Left ventricle myocardium superior (tissue), 1 donor: ENCODE measurements around the gene NEDD4L. TPM values are rescaled to one million over a fixed set of nuclear protein-coding genes. Genes with fewer than 3 reads are reported as not detected.
A peak's percentile ranks its signal among the peaks of the same experiment; 100 is the strongest.

ENCODE experiments used
- ATAC-seq: fragments of 200-7000 bp; cut with Tn5 transposase; one replicate; pipeline ENCODE4 v1.9.1; 2020; ENCODE audit warnings: mild to moderate bottlenecking, moderate library complexity
- DNase-seq: peaks from one replicate; pipeline ENCODE4 v3.0.0-alpha.2; 2020
- intact Hi-C: fragments of 100-400 bp; cut with micrococcal nuclease; formaldehyde crosslinking; loops from one replicate; pipeline ENCODE4 v1.11.0; 2022
- total RNA-seq: library from RNA; stranded (reverse); fragmentation: NEBNext Ultra II Directional; extraction: Animal tissue kit (Norgen Biotek cat#: 25700); gene quantifications from one replicate; pipeline ENCODE4 v1.2.1, GENCODE V29; 2021
- donor health status: DM: no; HTN: yes; CAD: no; lungs with severe emphysema.

The NEDD4L gene
- total RNA-seq, 1 donor from 2014 or later: 67.4 TPM

GRCh38 chr18:58077329-58077728 is 33.3 kb downstream of the NEDD4L start:
- no peak for DNase-seq
- intact Hi-C loops: no loop called here
- no peak for ATAC-seq

DNA sequence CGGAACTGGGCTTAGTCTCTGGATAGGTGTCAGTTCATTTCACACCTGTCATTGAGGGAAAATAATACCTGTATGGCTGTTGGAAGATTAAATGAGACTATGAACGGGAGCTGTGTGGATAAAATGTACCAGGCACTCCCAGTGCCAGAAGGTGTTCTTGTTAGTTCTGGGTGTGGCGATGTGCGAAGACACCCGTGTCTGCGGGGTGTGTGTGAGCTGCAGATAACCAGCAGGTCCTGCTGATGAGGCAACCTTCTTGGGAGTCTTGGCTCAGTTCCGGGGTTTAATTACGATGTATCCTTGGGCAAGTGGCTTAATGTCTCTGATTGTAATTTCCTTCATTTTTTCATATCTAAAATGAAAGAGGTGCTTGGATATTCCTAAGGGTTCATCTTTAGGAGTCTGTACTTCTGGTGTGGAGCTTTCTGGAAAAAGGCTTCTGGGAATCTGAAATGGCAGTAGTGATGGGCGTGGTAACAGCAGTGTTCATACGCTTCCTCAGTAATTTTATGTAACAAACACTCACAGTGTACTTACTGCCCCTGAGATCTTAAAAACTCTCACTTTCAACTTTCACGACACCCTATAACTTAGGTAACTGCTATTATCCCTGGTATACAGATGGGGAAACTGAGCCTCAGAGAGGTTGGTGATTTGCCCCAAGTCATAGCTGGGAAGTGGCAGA is 35.0 kb downstream of the NEDD4L start:
- ATAC-seq (no peak), DNase-seq (no peak)
- intact Hi-C loops: no loop called here

- intact Hi-C loops: no loop called here
- no peak for DNase-seq
- ATAC-seq: no peak
These were observed 36.4 kb downstream of the NEDD4L start for GRCh38 chr18:58080451-58080850.

GRCh38 chr18:58087928-58088690 is 44.1 kb downstream of the NEDD4L start:
- ATAC-seq (no peak), DNase-seq (no peak)
- intact Hi-C loops: no loop called here

DNA sequence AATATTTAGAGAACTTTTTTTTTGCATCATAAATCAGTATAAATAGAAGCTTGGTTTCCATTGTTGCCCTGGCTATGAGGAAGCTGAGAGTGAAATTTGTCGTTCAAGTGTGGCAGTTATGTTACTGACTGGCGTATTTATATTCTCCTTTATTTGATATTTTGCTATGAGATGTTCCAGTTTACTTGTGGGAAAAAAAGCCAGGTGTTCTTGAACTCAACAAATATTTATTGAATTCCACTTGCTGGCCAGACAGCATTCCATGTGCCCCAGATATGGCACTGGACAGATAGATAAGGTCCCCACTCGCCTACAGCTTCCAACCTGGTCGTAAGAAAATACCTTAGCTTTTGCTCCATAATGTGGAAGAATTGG is 44.7 kb downstream of the NEDD4L start:
- ATAC-seq (no peak), DNase-seq (no peak)
- intact Hi-C loops: no loop called here

GRCh38 chr18:58091099-58091611 is 47.1 kb downstream of the NEDD4L start:
- intact Hi-C loops: no loop called here
- no peak for DNase-seq
- no peak for ATAC-seq

DNA sequence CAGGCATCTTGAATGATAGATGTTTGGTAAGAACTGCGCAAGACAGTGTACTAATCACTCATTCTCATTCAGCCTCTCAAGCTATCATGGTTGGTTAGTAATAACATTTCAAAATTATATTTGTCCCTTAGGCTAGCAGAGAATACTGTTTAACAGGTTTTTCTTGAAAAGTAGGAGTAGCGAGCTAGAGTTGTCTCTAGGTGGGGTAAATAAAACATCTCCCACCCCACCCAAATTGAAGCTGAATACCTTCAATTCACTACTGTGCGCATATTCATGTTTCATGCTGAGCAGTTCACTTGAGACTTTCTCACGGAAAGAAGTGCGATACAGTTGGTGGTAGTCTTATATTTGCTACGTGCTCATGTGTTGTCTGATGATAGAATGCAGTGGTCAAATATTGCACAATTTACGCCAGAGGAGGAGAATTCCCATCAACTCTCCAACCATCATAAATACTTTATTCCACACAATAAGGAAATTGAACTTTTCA is 49.3 kb downstream of the NEDD4L start:
- no peak for DNase-seq
- intact Hi-C loops: no loop called here
- ATAC-seq: no peak

- ATAC-seq: no peak
- no peak for DNase-seq
- intact Hi-C loops: no loop called here
These were observed 51.2 kb downstream of the NEDD4L start for GRCh38 chr18:58095222-58095621.

DNA sequence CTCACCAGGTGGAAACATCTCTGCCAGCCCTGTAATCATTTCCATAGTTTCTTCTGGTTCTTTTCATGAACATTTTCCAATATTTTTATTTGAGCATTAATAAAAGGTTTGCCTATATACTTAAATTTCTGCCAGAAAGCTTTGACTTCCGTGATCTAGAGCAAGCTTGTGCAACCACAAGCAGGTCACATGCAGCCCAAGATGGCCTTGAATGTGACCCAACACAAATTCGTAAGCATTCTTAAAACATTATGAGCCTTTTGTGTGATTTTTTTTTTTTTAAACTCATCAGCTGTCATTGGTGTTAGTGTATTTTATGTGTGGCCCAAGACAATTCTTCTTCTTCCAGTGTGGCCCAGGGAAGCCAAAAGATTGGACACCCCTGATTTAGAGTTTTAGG is 51.6 kb downstream of the NEDD4L start:
- no peak for DNase-seq
- no peak for ATAC-seq
- intact Hi-C loops: no loop called here

- intact Hi-C loops: no loop called here
- no peak for ATAC-seq
These were observed 52.6 kb downstream of the NEDD4L start for GRCh38 chr18:58096658-58097057.

GRCh38 chr18:58097121-58097906 is 53.3 kb downstream of the NEDD4L start:
- ATAC-seq (peak; percentile 72), DNase-seq (no peak)
- intact Hi-C loops: no loop called here

More at GRCh38 chr18:58096658-58097057, 52.6 kb downstream of the NEDD4L start:
- no peak for DNase-seq

- DNase-seq (no peak), ATAC-seq (no peak)
- intact Hi-C loops: no loop called here
These were observed 53.8 kb downstream of the NEDD4L start for GRCh38 chr18:58097907-58098166.

- ATAC-seq (no peak), DNase-seq (no peak)
- intact Hi-C loops: no loop called here
These were observed 54.7 kb downstream of the NEDD4L start for GRCh38 chr18:58098706-58099105.

DNA sequence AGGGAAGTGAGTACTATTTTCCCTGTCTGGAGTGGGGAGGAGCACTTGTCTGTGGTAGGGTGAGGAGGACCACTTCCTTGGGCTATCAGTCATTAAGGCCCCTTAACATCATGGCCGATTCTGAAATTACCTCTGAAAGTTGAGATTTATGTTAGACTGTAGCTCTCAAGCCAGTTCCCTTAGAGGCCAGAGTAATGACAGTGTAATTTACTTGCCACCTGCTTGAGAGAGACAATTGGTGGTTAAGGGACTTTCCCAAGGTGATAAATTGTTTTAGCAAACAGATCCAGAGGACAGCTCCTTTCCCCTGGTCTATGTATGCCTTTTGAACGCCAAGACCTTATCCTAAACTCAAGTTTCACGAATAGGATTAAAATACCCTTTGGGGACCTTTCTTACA is 56.1 kb downstream of the NEDD4L start:
- DNase-seq (no peak), ATAC-seq (no peak)
- intact Hi-C loops: no loop called here

DNA sequence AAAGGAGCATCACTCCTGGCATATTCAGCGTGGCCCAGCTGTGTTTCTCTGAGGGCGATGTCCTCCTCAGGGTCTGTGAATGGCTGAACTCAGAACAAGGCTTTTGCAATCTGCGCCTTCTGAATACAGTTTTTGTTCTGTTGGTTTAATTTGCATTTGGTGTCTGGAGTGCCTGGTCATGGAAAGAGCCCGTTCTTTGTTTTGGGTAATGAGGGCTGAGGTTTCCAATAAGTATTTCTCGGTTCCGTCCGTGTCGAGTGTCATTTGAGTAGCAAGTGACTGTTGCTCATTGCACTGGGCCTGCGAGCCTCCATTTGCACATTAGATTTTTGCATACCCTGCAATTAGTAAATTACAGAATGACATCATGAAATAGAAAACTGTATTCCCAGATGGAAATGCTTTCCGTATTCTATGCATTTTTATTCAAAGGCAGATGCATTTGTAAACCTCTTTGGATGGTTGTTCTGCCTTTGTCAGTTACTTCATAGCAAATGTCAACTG is 57.3 kb downstream of the NEDD4L start:
- intact Hi-C loops: no loop called here
- no peak for DNase-seq
- ATAC-seq: no peak

DNA sequence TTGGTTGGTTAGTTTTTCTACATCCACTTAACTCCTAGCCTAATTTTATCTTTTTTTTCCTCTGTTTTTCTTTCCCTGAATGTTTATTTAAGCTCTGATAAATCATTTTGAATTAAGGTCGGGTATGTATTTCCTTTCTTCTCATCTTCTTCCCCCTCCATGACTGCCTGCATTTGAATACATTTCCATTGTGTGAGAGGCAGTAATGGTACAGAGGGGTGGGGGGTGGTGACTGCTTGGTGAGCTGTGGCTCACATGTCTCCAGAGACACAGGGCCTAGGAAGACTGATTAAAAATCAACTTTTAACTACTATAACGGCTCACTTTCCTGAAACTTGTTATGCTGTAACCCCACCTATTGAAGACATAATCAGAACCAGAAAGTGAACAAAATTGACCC is 58.0 kb downstream of the NEDD4L start:
- DNase-seq: no peak
- ATAC-seq: no peak
- intact Hi-C loops: no loop called here

DNA sequence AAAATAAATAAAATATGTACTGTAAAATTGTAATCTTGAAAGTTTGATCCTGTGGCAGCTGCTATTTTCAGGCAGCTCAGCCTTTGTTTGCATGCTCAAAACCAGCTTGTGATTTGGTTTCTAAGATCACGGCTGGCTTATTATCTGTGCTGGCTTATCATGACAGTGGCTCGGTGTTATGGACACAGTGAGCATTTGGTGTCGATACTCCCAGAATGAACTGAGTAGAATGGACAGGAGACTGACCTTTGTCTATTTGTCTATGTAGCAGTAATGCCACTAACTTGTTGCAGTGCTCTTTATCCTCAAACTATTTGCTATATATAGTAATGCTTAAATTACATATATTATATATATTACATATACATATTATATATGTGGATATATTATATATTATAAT is 58.8 kb downstream of the NEDD4L start:
- ATAC-seq (no peak), DNase-seq (no peak)
- intact Hi-C loops: no loop called here

DNA sequence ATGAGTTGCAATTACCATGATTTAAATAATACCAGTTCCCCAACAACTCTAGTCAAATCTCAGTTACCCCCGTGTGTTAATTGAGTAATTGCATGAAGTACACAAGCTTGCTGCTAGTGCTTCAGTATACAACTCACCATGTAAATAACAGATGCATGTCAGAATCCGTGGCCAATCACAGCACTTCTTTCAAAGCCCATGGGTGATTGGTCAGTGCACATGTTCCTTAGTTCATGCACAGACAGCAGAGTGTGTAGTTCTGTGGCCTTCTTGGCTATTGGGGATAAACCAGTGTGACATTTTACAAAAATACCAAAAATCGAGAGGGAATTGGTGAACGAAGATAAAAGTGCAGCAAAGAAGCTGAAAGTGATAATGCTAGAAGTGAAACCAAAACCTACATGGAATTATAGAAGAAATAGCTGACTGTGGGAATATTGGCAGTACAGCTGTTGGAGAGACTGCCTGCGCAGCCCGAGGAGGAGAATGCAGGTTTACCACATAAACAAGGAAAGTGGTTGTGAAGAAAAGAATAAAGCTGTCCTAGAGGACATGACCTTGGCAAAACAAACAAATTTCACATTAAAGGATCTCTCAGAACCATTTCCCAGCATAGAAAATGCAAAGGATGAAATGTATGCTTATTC is 59.4 kb downstream of the NEDD4L start:
- intact Hi-C loops: no loop called here
- ATAC-seq (no peak), DNase-seq (no peak)

- ATAC-seq (no peak), DNase-seq (no peak)
- intact Hi-C loops: no loop called here
These were observed 60.1 kb downstream of the NEDD4L start for GRCh38 chr18:58104096-58104495.
